Nephron progenitor cell (in vitro differentiated cells): ENCODE measurements around the gene FAM83B.
"Not testable (repeated sequence)": the region's sequence is repeated elsewhere in the genome, so short reads cannot be mapped to it uniquely, and the experiment has no call there.

Experiments used
- DNase-seq: peaks from one replicate; pipeline ENCODE4 v3.0.0; 2021
- H3K27ac Mint-ChIP-seq: 2 replicates; pipeline ENCODE4 v1.8.0; 2021; ENCODE audit warnings: mild to moderate bottlenecking, moderate library complexity, mixed read lengths
- H3K27me3 Mint-ChIP-seq: 2 replicates; pipeline ENCODE4 v1.8.0; 2021; ENCODE audit warnings: mild to moderate bottlenecking, low read depth, mixed read lengths; ENCODE audit not compliant: poor library complexity
- H3K36me3 Mint-ChIP-seq: 2 replicates; pipeline ENCODE4 v1.8.0; 2021; ENCODE audit warnings: low read depth, mixed read lengths
- H3K4me1 Mint-ChIP-seq: 2 replicates; pipeline ENCODE4 v1.8.0; 2021; ENCODE audit warnings: mixed read lengths
- H3K4me3 Mint-ChIP-seq: 2 replicates; pipeline ENCODE4 v1.8.0; 2021; ENCODE audit warnings: mild to moderate bottlenecking, moderate library complexity, mixed read lengths
- H3K9me3 Mint-ChIP-seq: 2 replicates; pipeline ENCODE4 v1.8.0; 2021; ENCODE audit warnings: mild to moderate bottlenecking, moderate library complexity, mixed read lengths
- CTCF ChIP-seq: fragments of 200-600 bp; sonication (generic); IDR thresholded peaks from 2 replicates; pipeline ENCODE4 v1.5.0; 2021; ENCODE audit warnings: antibody characterized with exemption

The FAM83B gene

GRCh38 chr6:54957698-54958097, 111.1 kb downstream of the FAM83B start:
- Mint-ChIP-seq H3K36me3 (peaks cover 5% of the 10 kb centered on the region), H3K27me3 (peaks cover 4% of the 10 kb centered on the region), H3K9me3 (peaks cover 13% of the 10 kb centered on the region), H3K4me3 (no peak overlapping the region), H3K4me1 (no peaks in the 10 kb centered on the region), H3K27ac (no peak overlapping the region)
- no peak for TF ChIP-seq CTCF
- no peak for DNase-seq

- no peak for DNase-seq
- Mint-ChIP-seq H3K27me3 (peaks cover 4% of the 10 kb centered on the region), H3K4me1 (no peaks in the 10 kb centered on the region), H3K4me3 (no peak overlapping the region), H3K27ac (no peak overlapping the region), H3K9me3 (peaks cover 13% of the 10 kb centered on the region), H3K36me3 (peaks cover 5% of the 10 kb centered on the region)
- TF ChIP-seq CTCF, result no peak
These were observed 111.9 kb downstream of the FAM83B start for GRCh38 chr6:54958446-54958845.

GRCh38 chr6:54959820-54960219, 113.2 kb downstream of the FAM83B start:
- Mint-ChIP-seq H3K9me3 (peaks cover 16% of the 10 kb centered on the region), H3K4me1 (no peaks in the 10 kb centered on the region), H3K36me3 (peaks cover 5% of the 10 kb centered on the region), H3K27ac (no peak overlapping the region), H3K27me3 (peaks cover 4% of the 10 kb centered on the region), H3K4me3 (no peak overlapping the region)
- no peak for TF ChIP-seq CTCF
- no peak for DNase-seq

DNA sequence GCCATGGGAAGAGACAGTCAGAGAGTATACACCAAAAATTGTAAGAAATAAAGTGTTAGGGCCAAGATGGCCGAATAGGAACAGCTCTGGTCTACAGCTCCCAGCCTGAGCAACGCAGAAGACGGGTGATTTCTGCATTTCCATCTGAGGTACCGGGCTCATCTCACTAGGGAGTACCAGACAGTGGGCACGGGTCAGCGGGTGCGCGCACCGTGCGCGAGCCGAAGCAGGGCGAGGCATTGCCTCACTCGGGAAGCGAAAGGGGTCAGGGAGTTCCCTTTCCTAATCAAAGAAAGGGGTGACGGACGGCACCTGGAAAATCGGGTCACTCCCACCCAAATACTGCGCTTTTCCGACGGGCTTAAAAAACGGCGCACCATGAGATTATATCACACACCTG, 114.8 kb downstream of the FAM83B start:
- H3K4me3 Mint-ChIP-seq, H3K27me3 Mint-ChIP-seq, H3K27ac Mint-ChIP-seq: not testable (repeated sequence)

DNA sequence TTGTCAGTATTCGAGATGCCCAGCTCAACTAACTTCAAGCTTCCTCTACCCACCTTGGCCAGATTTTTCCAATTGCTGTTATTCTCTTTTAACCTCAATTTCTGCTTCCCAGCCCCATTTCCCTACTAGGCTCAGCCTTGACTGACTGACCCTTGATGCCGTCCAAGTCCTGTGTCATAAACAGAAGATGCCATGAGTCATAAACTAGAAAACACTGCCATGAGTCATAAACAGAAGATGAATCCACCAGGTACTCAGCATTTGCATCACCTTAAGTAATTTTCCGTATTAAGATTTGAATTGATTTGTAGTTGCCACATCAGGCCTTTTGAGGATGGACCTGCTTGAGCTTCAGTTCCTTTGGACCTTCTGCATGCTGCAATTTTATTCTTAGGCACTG, 123.8 kb downstream of the FAM83B start:
- Mint-ChIP-seq H3K36me3 (no peaks in the 10 kb centered on the region), H3K4me3 (no peak overlapping the region), H3K4me1 (no peaks in the 10 kb centered on the region), H3K9me3 (peaks cover 4% of the 10 kb centered on the region), H3K27ac (no peak overlapping the region), H3K27me3 (peaks cover 3% of the 10 kb centered on the region)
- DNase-seq, result no peak
- TF ChIP-seq CTCF, result no peak

More for the DNA sequence above, 114.8 kb downstream of the FAM83B start:
- H3K4me1 Mint-ChIP-seq, H3K36me3 Mint-ChIP-seq, DNase-seq: not testable (repeated sequence)
- H3K9me3 Mint-ChIP-seq, result peaks cover 16% of the 10 kb centered on the region

DNA sequence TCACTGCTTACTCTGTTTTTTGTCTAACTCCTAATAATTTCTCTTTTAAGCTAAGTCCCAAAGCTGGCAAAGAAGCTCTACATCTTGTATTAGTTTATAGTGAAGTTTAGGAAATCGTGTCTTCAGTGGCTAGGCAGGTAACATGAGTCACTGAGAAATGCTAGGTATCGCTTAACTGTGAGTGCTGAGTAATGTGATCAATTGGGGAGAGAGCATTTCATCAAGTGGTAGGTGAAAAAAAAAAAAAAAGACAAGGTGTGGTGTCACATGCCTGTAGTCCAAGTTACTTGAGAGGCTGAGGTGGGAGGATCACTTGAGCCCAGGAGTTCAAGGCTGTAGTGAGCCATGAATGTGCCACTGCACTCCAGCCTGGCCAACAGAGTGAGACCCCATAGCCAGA, 125.3 kb downstream of the FAM83B start:
- no peak overlapping the region for H3K4me3 Mint-ChIP-seq

DNA sequence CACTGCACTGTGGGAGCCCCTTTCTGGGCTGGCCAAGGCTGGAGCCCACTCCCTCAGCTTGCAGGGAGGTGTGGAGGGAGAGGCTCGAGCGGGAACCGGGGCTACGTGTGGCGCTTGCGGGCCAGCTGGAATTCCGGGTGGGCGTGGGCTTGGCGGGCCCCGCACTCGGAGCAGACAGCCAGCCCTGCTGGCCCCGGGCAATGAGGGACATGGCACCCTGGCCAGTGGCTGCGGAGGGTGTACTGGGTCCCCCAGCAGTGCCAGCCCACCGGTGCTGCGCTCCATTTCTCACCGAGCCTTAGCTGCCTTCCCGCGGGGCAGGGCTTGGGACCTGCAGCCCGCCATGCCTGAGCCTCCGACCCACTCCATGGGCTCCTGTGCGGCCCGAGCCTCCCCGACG, 132.6 kb downstream of the FAM83B start:
- DNase-seq, H3K36me3 Mint-ChIP-seq, H3K27me3 Mint-ChIP-seq, H3K9me3 Mint-ChIP-seq, H3K4me1 Mint-ChIP-seq, H3K4me3 Mint-ChIP-seq, H3K27ac Mint-ChIP-seq: not testable (repeated sequence)

More for the DNA sequence above, 125.3 kb downstream of the FAM83B start:
- no peak for DNase-seq
- no peak overlapping the region for H3K27ac Mint-ChIP-seq
- peaks cover 4% of the 10 kb centered on the region for H3K9me3 Mint-ChIP-seq
- H3K4me1 Mint-ChIP-seq, result no peaks in the 10 kb centered on the region
- H3K27me3 Mint-ChIP-seq, result peaks cover 3% of the 10 kb centered on the region
- no peak for TF ChIP-seq CTCF
- no peaks in the 10 kb centered on the region for H3K36me3 Mint-ChIP-seq
